Stimulated activated CD4-positive, alpha-beta T cell treated with anti-CD3 and anti-CD28 coated beads, Interleukin-1b, Interleukin-23, amount 100 ng/mL, for 48 hours (primary cell): ENCODE measurements around the gene KCNN4.
"Not testable (repeated sequence)": the region's sequence is repeated elsewhere in the genome, so short reads cannot be mapped to it uniquely, and the experiment has no call there.

ENCODE experiments used
- DNase-seq: peaks from one replicate; pipeline ENCODE4 v3.0.0-alpha.2; 2020

KCNN4 gene

GRCh38 chr19:43798546-43799409 is 18.0 kb upstream of the KCNN4 start:
- DNase-seq: peak; percentile 66

- no peak for DNase-seq
These were observed 17.3 kb upstream of the KCNN4 start for GRCh38 chr19:43798026-43798545.

- DNase-seq: no peak
These were observed 16.8 kb upstream of the KCNN4 start for GRCh38 chr19:43797556-43797955.

- DNase-seq: no peak
These were observed 16.3 kb upstream of the KCNN4 start for GRCh38 chr19:43797118-43797517.

- DNase-seq: no peak
These were observed 9.8 kb upstream of the KCNN4 start for GRCh38 chr19:43790587-43790986.

GRCh38 chr19:43789029-43789428 is 8.3 kb upstream of the KCNN4 start:
- no peak for DNase-seq

- no peak for DNase-seq
These were observed 5.9 kb upstream of the KCNN4 start for GRCh38 chr19:43786665-43787064.

GRCh38 chr19:43784981-43785808 is 4.4 kb upstream of the KCNN4 start:
- peak; percentile 59 for DNase-seq

GRCh38 chr19:43784241-43784980 is 3.6 kb upstream of the KCNN4 start:
- DNase-seq: peak; percentile 73

GRCh38 chr19:43783636-43784035 is 2.9 kb upstream of the KCNN4 start:
- DNase-seq: no peak

- no peak for DNase-seq
These were observed 2.0 kb upstream of the KCNN4 start for GRCh38 chr19:43782689-43783231.

- no peak for DNase-seq
These were observed 1.5 kb upstream of the KCNN4 start for GRCh38 chr19:43782311-43782660.

GRCh38 chr19:43781630-43782310 is 997 bp upstream of the KCNN4 start:
- peak; percentile 70 for DNase-seq

GRCh38 chr19:43779820-43780219 is 953 bp downstream of the KCNN4 start:
- DNase-seq: no peak

GRCh38 chr19:43779147-43779819 is 1.5 kb downstream of the KCNN4 start:
- DNase-seq: no peak

- DNase-seq: no peak
These were observed 2.1 kb downstream of the KCNN4 start for GRCh38 chr19:43778651-43779050.

- no peak for DNase-seq
These were observed 3.5 kb downstream of the KCNN4 start for GRCh38 chr19:43777163-43777695.

- peak; percentile 87 for DNase-seq
These were observed 4.5 kb downstream of the KCNN4 start for GRCh38 chr19:43776286-43776685.

GRCh38 chr19:43775299-43775890 is 5.4 kb downstream of the KCNN4 start:
- DNase-seq: no peak

GRCh38 chr19:43774940-43775258 is 5.9 kb downstream of the KCNN4 start:
- not testable (repeated sequence) for DNase-seq
